ENCODE measurements around the gene HTT.

GRCh38 chr4:3220476-3221183 lies 146.1 kb downstream of the HTT start:
- TF ChIP-seq TAF1 (conservative IDR thresholded peaks at IDR 0.05) (no peak), YY1 (IDR thresholded peaks at IDR 0.05) (no peak), REST (IDR thresholded peaks at IDR 0.05) (no peak), RAD21 (IDR thresholded peaks at IDR 0.05) (no peak), CTCF (IDR thresholded peaks at IDR 0.05; ENCODE audit: low read depth, low read length, missing input control) (no peak)
